ENCODE measurements around the gene UBAP1L. TPM values are rescaled to one million over a fixed set of nuclear protein-coding genes. Genes with fewer than 3 reads are reported as not detected.

Gene UBAP1L
- total and polyA plus RNA-seq, 2 donors (not counting 3 experiments of a cell fraction or from before 2014, with no cell fraction given): 1.9 to 5.0 TPM

GRCh38 chr15:65062061-65062460 lies 52.9 kb downstream of the UBAP1L start:
- Histone ChIP-seq H3K9ac (replicated peaks; ENCODE audit: extremely low read depth, insufficient read depth, low read length) (no peak overlapping the region), H3K27me3 (ENCODE audit: control insufficient read depth in 2 of 2, insufficient read depth in 2 of 2, low read length in 2 of 2) (peaks cover 17 to 22% of the 10 kb centered on the region in 2 experiments), H3K36me3 (ENCODE audit: control insufficient read depth in 2 of 2, extremely low read depth in 1 of 2, insufficient read depth in 2 of 2, low read length in 2 of 2) (no peaks in the 10 kb centered on the region), H2AFZ (ENCODE audit: low read depth, low read length) (no peak overlapping the region), H3K4me1 (ENCODE audit: control insufficient read depth, extremely low read depth, insufficient read depth, low read length) (no peaks in the 10 kb centered on the region), H3K9me3 (replicated peaks; ENCODE audit: control insufficient read depth, insufficient read depth, low read length) (no peaks in the 10 kb centered on the region), H3K79me2 (ENCODE audit: control insufficient read depth, insufficient read depth, low read length) (no peaks in the 10 kb centered on the region), H3K4me2 (ENCODE audit: insufficient read depth, low read length) (no peak overlapping the region), H3K27ac (ENCODE audit: insufficient read depth, low read depth, low read length) (no peak overlapping the region), H3K9me1 (replicated peaks; ENCODE audit: control insufficient read depth, extremely low read depth, insufficient read depth, low read length) (no peaks in the 10 kb centered on the region), H3K4me3 (replicated peaks in 1 of 3; ENCODE audit: insufficient read depth in 1 of 3, low read depth in 1 of 3, low read length in 3 of 3) (no peak overlapping the region), H4K20me1 (replicated peaks; ENCODE audit: control insufficient read depth, extremely low read depth, insufficient read depth, low read length) (no peaks in the 10 kb centered on the region)
- no peak for TF ChIP-seq CTCF (IDR thresholded peaks at IDR 0.05; ENCODE audit: extremely low read depth in 1 of 2, insufficient read depth in 1 of 2, low read depth in 1 of 2, low read length in 2 of 2)
- no peak for TF ChIP-seq POLR2AphosphoS5 (IDR thresholded peaks at IDR 0.05; ENCODE audit: insufficient read depth, low read depth, low read length)
- TF ChIP-seq JUN (IDR thresholded peaks at IDR 0.05; ENCODE audit: borderline replicate concordance, insufficient read depth, insufficient read length, low read depth): no peak
- TF ChIP-seq GATA2 (IDR thresholded peaks at IDR 0.05; ENCODE audit: insufficient read depth, insufficient read length, low read depth, low read length): no peak
- no peak for TF ChIP-seq MAX (IDR thresholded peaks at IDR 0.05; ENCODE audit: insufficient read depth, insufficient read length)
- TF ChIP-seq EZH2 (IDR thresholded peaks at IDR 0.05; ENCODE audit: borderline replicate concordance, low read depth, low read length, severe bottlenecking): no peak
- no peak for TF ChIP-seq FOS (IDR thresholded peaks at IDR 0.05; ENCODE audit: borderline replicate concordance, insufficient read depth, low read length)
- FAIRE-seq (no peak), DNase-seq (ENCODE audit: low read depth, low spot score) (no peak)
- BruUV-seq (replicated peaks): no TSS peak
- ChIA-PET CTCF (interaction anchor here (0.6 to 4.5 kb wide), 6 partner anchors 8 to 230 kb away, joined by 3 to 29 read pairs (median 4); partner anchors contain the start of gene KBTBD13), POLR2A (no interaction called here)
- dilution Hi-C loops (cut with MboI; ENCODE audit: extremely low pct_ligation_motif_present, low sequenced_read_pairs): no loop called here
- intact Hi-C loops (cut with micrococcal nuclease): no loop called here
